Thoracic aorta (tissue), 2 donors: ENCODE results near the gene TEKT3. TPM values are rescaled to one million over a fixed set of nuclear protein-coding genes. Genes with fewer than 3 reads are reported as not detected.

Experiments
- ATAC-seq: fragments of 150-250 bp; one replicate; pipeline ENCODE4 v1.8.0; 2017; ENCODE audit warnings: low read depth; ENCODE audit not compliant: insufficient number of reproducible peaks, low FRiP score
- DNase-seq: peaks from one replicate; pipeline ENCODE4 v3.0.0-alpha.2; 2020; ENCODE audit warnings: low spot score
- H3K27ac ChIP-seq, 2 donors: fragments of 200-600 bp; sonication (generic); 1 replicate in 1 of 2; 2 replicates in 1 of 2; pipeline ENCODE4 v1.5.1; 2016; ENCODE audit warnings: mild to moderate bottlenecking in 2 of 2, moderate library complexity in 2 of 2
- H3K27me3 ChIP-seq: fragments of 200-600 bp; sonication (generic); replicated peaks from 2 replicates; pipeline ENCODE4 v1.6.0; 2016; ENCODE audit warnings: mild to moderate bottlenecking; ENCODE audit not compliant: insufficient read depth
- H3K36me3 ChIP-seq: fragments of 200-600 bp; sonication (generic); one replicate; pipeline ENCODE4 v1.5.1; 2016
- H3K4me1 ChIP-seq, 2 donors: fragments of 200-600 bp; sonication (generic); 1 replicate in 1 of 2; 2 replicates in 1 of 2; pipeline versions ENCODE4 v1.5.1 to v1.6.0; 2016; ENCODE audit warnings: low read depth in 2 of 2, mild to moderate bottlenecking in 1 of 2; ENCODE audit not compliant: control insufficient read depth in 1 of 2
- H3K4me3 ChIP-seq: fragments of 200-600 bp; sonication (generic); 2 replicates; pipeline ENCODE4 v1.5.1; 2016; ENCODE audit warnings: mild to moderate bottlenecking
- H3K9me3 ChIP-seq: fragments of 200-600 bp; sonication (generic); 2 replicates; pipeline ENCODE4 v1.5.1; 2016
- CTCF ChIP-seq: fragments of 200-600 bp; sonication (generic); IDR thresholded peaks from one replicate; pipeline ENCODE4 v1.5.1; 2019; ENCODE audit warnings: antibody characterized with exemption
- total RNA-seq, 2 donors: library from RNA; depleted of rRNA; stranded (reverse); fragments of >200 nt; gene quantifications; one replicate each; pipeline versions ENCODE4 v1.1.0 to v1.2.3, GENCODE V29; 2016

Gene TEKT3
- total RNA-seq, 2 donors from 2014 or later: not detected

GRCh38 chr17:15260376-15261257 lies 80.8 kb downstream of the TEKT3 start:
- H3K27me3 ChIP-seq: no peaks in the 10 kb centered on the region
- H3K9me3 ChIP-seq: no peaks in the 10 kb centered on the region
- peak overlapping the region; percentile 95 to 98 for H3K27ac ChIP-seq
- peak; percentile 70 for TF ChIP-seq CTCF
- peak; percentile 31 for ATAC-seq
- H3K4me1 ChIP-seq: peaks cover 33 to 66% of the 10 kb centered on the region in 2 donors
- peaks cover 18% of the 10 kb centered on the region for H3K36me3 ChIP-seq
- DNase-seq: peak; percentile 50
- H3K4me3 ChIP-seq: peak overlapping the region; percentile 96

DNA sequence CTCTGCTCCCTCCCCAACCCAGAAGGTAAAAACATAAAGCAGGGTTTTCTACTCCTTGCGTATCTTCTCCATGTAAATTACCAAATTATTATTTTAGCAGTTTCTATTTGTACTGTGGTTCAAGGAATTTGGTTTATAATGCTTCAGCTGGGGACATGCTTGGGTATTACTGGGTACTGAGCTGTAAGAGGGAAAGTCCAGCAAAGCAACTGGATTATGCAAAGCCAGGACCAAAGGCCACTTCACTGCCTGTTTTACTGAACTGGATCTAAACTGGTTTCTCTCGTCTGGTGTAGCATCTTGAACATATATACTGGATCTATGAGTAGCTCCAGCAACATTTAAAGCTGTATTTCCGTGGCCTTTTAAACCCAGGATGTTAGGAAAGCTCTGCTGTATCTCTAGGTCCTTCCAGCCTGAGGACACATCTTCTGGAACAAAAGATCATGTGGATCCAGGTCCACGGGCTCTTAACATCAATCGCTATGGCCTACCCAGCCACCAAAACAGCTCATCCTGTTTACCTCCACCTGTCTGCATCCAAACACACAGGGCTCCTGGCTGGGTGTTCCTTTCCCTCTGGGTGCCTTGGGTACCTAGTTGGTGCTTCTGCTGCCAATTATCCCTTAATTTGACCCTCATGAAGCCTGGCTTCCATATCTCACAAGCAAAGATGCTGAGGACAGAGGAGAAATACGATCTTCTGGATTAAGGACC lies 83.4 kb downstream of the TEKT3 start:
- H3K27me3 ChIP-seq: no peaks in the 10 kb centered on the region
- peaks cover 35 to 64% of the 10 kb centered on the region in 2 donors for H3K4me1 ChIP-seq
- H3K36me3 ChIP-seq: peaks cover 31% of the 10 kb centered on the region
- H3K27ac ChIP-seq: peak overlapping the region; percentile 7 to 76
- TF ChIP-seq CTCF: no peak
- no peak for ATAC-seq
- no peak for DNase-seq
- peak overlapping the region; percentile 59 for H3K4me3 ChIP-seq
- H3K9me3 ChIP-seq: no peaks in the 10 kb centered on the region

- Histone ChIP-seq H3K36me3 (peaks cover 31% of the 10 kb centered on the region), H3K4me1 (peaks cover 35 to 70% of the 10 kb centered on the region in 2 donors)
- peak; percentile 89 for TF ChIP-seq CTCF
Measured at GRCh38 chr17:15257258-15257788, 84.1 kb downstream of the TEKT3 start.

DNA sequence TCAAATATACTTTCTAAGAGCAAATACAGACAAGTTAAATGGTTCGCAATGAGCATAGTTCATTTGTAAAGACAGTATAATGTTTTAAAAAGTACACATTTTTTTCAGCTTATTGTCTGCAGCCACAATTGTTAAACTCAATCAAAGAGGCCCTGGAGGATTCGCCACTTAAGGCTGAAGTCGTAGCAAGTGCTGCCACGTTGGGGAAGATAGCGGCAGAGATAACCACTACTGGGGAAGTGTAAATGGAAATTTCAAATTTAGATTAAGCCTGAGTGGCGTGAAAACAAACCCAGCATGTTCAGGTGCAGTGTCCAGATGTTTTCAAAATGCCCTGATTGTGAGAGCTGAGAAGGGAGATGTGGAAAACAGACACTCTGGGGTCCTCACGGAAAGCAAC lies 84.7 kb downstream of the TEKT3 start:
- no peak for ATAC-seq
- peak overlapping the region; percentile 6 to 76 for H3K27ac ChIP-seq
- no peak for DNase-seq
- peaks cover 32% of the 10 kb centered on the region for H3K36me3 ChIP-seq
- peaks cover 41 to 77% of the 10 kb centered on the region in 2 donors for H3K4me1 ChIP-seq
- peak overlapping the region; percentile 59 for H3K4me3 ChIP-seq
- H3K27me3 ChIP-seq: no peaks in the 10 kb centered on the region
- no peaks in the 10 kb centered on the region for H3K9me3 ChIP-seq
- TF ChIP-seq CTCF: no peak

More at GRCh38 chr17:15257258-15257788, 84.1 kb downstream of the TEKT3 start:
- Histone ChIP-seq H3K4me3 (peak overlapping the region; percentile 59), H3K27me3 (no peaks in the 10 kb centered on the region), H3K27ac (peak overlapping the region; percentile 6 to 76), H3K9me3 (no peaks in the 10 kb centered on the region)
- ATAC-seq: peak; percentile 56
- peak; percentile 72 for DNase-seq
